Lower leg skin (tissue), 3 donors: Measurements from ENCODE around the gene DEFB127.

Source experiments
- POLR2A ChIP-seq, 2 donors: fragments of 450-650 bp; IDR thresholded peaks; one replicate each; pipeline ENCODE4 v1.6.1; 2016 to 2017; ENCODE audit warnings: antibody characterized with exemption in 2 of 2, mild to moderate bottlenecking in 1 of 2, moderate library complexity in 1 of 2
- TF ChIP-seq, protein P1 (sequence below), 3 donors: fragments of 450-650 bp; IDR thresholded peaks; one replicate each; pipeline ENCODE4 v1.5.1; 2016; ENCODE audit warnings: antibody characterized with exemption in 3 of 3, mild to moderate bottlenecking in 3 of 3, moderate library complexity in 2 of 3

DNA sequence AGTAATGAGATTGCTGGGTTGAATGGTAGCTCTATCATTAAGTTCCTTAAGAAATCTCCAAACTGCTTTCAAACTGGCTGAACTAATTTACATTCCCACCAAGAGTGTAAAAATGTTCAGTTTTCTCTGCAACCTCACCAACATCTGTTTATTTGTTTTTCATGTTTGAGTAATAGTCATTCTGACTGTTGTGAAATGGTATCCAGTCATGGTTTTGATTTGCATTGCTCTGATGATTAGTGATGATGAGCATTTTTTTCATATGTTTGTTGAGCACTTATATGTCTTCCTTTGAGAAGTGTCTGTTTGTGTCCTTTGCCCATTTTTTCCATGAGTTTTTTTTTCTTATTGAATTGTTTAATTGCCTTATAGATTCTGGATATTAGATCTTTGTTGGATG lies 44.9 kb upstream of the DEFB127 start:
- TF ChIP-seq, protein P1, sequence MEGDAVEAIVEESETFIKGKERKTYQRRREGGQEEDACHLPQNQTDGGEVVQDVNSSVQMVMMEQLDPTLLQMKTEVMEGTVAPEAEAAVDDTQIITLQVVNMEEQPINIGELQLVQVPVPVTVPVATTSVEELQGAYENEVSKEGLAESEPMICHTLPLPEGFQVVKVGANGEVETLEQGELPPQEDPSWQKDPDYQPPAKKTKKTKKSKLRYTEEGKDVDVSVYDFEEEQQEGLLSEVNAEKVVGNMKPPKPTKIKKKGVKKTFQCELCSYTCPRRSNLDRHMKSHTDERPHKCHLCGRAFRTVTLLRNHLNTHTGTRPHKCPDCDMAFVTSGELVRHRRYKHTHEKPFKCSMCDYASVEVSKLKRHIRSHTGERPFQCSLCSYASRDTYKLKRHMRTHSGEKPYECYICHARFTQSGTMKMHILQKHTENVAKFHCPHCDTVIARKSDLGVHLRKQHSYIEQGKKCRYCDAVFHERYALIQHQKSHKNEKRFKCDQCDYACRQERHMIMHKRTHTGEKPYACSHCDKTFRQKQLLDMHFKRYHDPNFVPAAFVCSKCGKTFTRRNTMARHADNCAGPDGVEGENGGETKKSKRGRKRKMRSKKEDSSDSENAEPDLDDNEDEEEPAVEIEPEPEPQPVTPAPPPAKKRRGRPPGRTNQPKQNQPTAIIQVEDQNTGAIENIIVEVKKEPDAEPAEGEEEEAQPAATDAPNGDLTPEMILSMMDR (IDR thresholded peaks at IDR 0.05) = no peak
- no peak for TF ChIP-seq POLR2A (IDR thresholded peaks at IDR 0.05)
